MG63 (cell line): ENCODE measurements around the gene PGRMC2. TPM values are rescaled to one million over a fixed set of nuclear protein-coding genes. Genes with fewer than 3 reads are reported as not detected.
"Not testable (repeated sequence)": the region's sequence is repeated elsewhere in the genome, so short reads cannot be mapped to it uniquely, and the experiment has no call there.

Source experiments
- DNase-seq: peaks from one replicate; pipeline ENCODE4 v3.0.0-alpha.2; 2020
- H3K27me3 ChIP-seq: fragments of 250-450 bp; sonication (Bioruptor Pico); 2 replicates; pipeline ENCODE4 v1.5.1; 2020; ENCODE audit warnings: mild to moderate bottlenecking, moderate library complexity
- H3K36me3 ChIP-seq: fragments of 250-450 bp; sonication (Bioruptor Pico); 2 replicates; pipeline ENCODE4 v1.5.1; 2020; ENCODE audit warnings: mild to moderate bottlenecking, moderate library complexity
- H3K4me3 ChIP-seq: fragments of 250-450 bp; sonication (Bioruptor Pico); 2 replicates; pipeline ENCODE4 v1.5.1; 2020; ENCODE audit warnings: mild to moderate bottlenecking, moderate library complexity
- H3K9me3 ChIP-seq: fragments of 250-450 bp; sonication (Bioruptor Pico); 2 replicates; pipeline ENCODE4 v1.5.1; 2020; ENCODE audit warnings: mild to moderate bottlenecking, moderate library complexity
- total RNA-seq: library from RNA; depleted of rRNA; stranded (reverse); fragments of >200 nt; shearing (Covaris generic); gene quantifications from 2 replicates; pipeline ENCODE4 v1.2.3, GENCODE V29; 2014; ENCODE audit warnings: low replicate concordance

PGRMC2 gene
- total RNA-seq, 1 experiment from 2014 or later = 40.0 TPM

- Histone ChIP-seq H3K4me3 (no peak overlapping the region), H3K9me3 (peaks cover 6% of the 10 kb centered on the region), H3K27me3 (no peaks in the 10 kb centered on the region), H3K36me3 (no peaks in the 10 kb centered on the region)
- no peak for DNase-seq
Observed at GRCh38 chr4:128249787-128250668, 37.6 kb downstream of the PGRMC2 start.

GRCh38 chr4:128247906-128248305 is 39.7 kb downstream of the PGRMC2 start:
- no peak for DNase-seq
- Histone ChIP-seq H3K27me3 (no peaks in the 10 kb centered on the region), H3K4me3 (no peak overlapping the region), H3K36me3 (no peaks in the 10 kb centered on the region), H3K9me3 (peaks cover 6% of the 10 kb centered on the region)

GRCh38 chr4:128245391-128245790 is 42.2 kb downstream of the PGRMC2 start:
- H3K27me3 ChIP-seq, DNase-seq, H3K4me3 ChIP-seq, H3K36me3 ChIP-seq: not testable (repeated sequence)
- H3K9me3 ChIP-seq = peaks cover 11% of the 10 kb centered on the region

- Histone ChIP-seq H3K4me3 (no peak overlapping the region), H3K27me3 (no peaks in the 10 kb centered on the region), H3K36me3 (no peaks in the 10 kb centered on the region), H3K9me3 (peaks cover 10% of the 10 kb centered on the region)
- no peak for DNase-seq
Observed at GRCh38 chr4:128244379-128244778, 43.2 kb downstream of the PGRMC2 start.

GRCh38 chr4:128242601-128243000 is 45.0 kb downstream of the PGRMC2 start:
- DNase-seq = no peak
- Histone ChIP-seq H3K27me3 (no peaks in the 10 kb centered on the region), H3K36me3 (no peaks in the 10 kb centered on the region), H3K9me3 (peaks cover 8% of the 10 kb centered on the region), H3K4me3 (no peak overlapping the region)

GRCh38 chr4:128241981-128242380 is 45.6 kb downstream of the PGRMC2 start:
- no peak overlapping the region for H3K4me3 ChIP-seq
- H3K9me3 ChIP-seq = peaks cover 8% of the 10 kb centered on the region
- H3K36me3 ChIP-seq = no peaks in the 10 kb centered on the region
- DNase-seq = no peak
- no peaks in the 10 kb centered on the region for H3K27me3 ChIP-seq

- Histone ChIP-seq H3K9me3 (peaks cover 8% of the 10 kb centered on the region), H3K36me3 (no peaks in the 10 kb centered on the region), H3K4me3 (no peak overlapping the region), H3K27me3 (no peaks in the 10 kb centered on the region)
- peak; percentile 85 for DNase-seq
Observed at GRCh38 chr4:128241425-128241913, 46.1 kb downstream of the PGRMC2 start.

- H3K4me3 ChIP-seq = no peak overlapping the region
- no peak for DNase-seq
- no peaks in the 10 kb centered on the region for H3K36me3 ChIP-seq
- H3K9me3 ChIP-seq = peaks cover 8% of the 10 kb centered on the region
- H3K27me3 ChIP-seq = no peaks in the 10 kb centered on the region
Observed at GRCh38 chr4:128241019-128241418, 46.6 kb downstream of the PGRMC2 start.

- Histone ChIP-seq H3K4me3 (no peak overlapping the region), H3K9me3 (no peaks in the 10 kb centered on the region), H3K36me3 (no peaks in the 10 kb centered on the region), H3K27me3 (no peaks in the 10 kb centered on the region)
- no peak for DNase-seq
Observed at GRCh38 chr4:128234836-128235235, 52.8 kb downstream of the PGRMC2 start.

GRCh38 chr4:128232719-128233118 is 54.9 kb downstream of the PGRMC2 start:
- no peak overlapping the region for H3K4me3 ChIP-seq
- no peaks in the 10 kb centered on the region for H3K36me3 ChIP-seq
- H3K27me3 ChIP-seq = no peaks in the 10 kb centered on the region
- no peak for DNase-seq
- no peaks in the 10 kb centered on the region for H3K9me3 ChIP-seq

- Histone ChIP-seq H3K4me3 (no peak overlapping the region), H3K36me3 (no peaks in the 10 kb centered on the region), H3K9me3 (no peaks in the 10 kb centered on the region), H3K27me3 (no peaks in the 10 kb centered on the region)
- no peak for DNase-seq
Observed at GRCh38 chr4:128228845-128229795, 58.5 kb downstream of the PGRMC2 start.

GRCh38 chr4:128227991-128228571 is 59.5 kb downstream of the PGRMC2 start:
- Histone ChIP-seq H3K4me3 (no peak overlapping the region), H3K9me3 (no peaks in the 10 kb centered on the region), H3K36me3 (no peaks in the 10 kb centered on the region), H3K27me3 (no peaks in the 10 kb centered on the region)
- DNase-seq = no peak

GRCh38 chr4:128225148-128225547 is 62.5 kb downstream of the PGRMC2 start:
- DNase-seq = peak; percentile 72
- no peaks in the 10 kb centered on the region for H3K9me3 ChIP-seq

GRCh38 chr4:128221586-128221985 is 66.0 kb downstream of the PGRMC2 start:
- Histone ChIP-seq H3K27me3 (no peaks in the 10 kb centered on the region), H3K36me3 (no peaks in the 10 kb centered on the region), H3K4me3 (no peak overlapping the region), H3K9me3 (no peaks in the 10 kb centered on the region)
- DNase-seq = no peak

More at GRCh38 chr4:128225148-128225547, 62.5 kb downstream of the PGRMC2 start:
- Histone ChIP-seq H3K27me3 (no peaks in the 10 kb centered on the region), H3K36me3 (no peaks in the 10 kb centered on the region), H3K4me3 (no peak overlapping the region)

- no peak for DNase-seq
- Histone ChIP-seq H3K4me3 (no peak overlapping the region), H3K27me3 (no peaks in the 10 kb centered on the region), H3K36me3 (no peaks in the 10 kb centered on the region), H3K9me3 (no peaks in the 10 kb centered on the region)
Observed at GRCh38 chr4:128220286-128221235, 67.1 kb downstream of the PGRMC2 start.
